GM19238 (cell line): ENCODE results near the gene PDE8A.
"Not testable (repeated sequence)": the region's sequence is repeated elsewhere in the genome, so short reads cannot be mapped to it uniquely, and the experiment has no call there.

ENCODE experiments used
- DNase-seq: peaks from one replicate; pipeline ENCODE4 v3.0.0; 2011; ENCODE audit warnings: low spot score; ENCODE audit not compliant: insufficient read length

The PDE8A gene

DNA sequence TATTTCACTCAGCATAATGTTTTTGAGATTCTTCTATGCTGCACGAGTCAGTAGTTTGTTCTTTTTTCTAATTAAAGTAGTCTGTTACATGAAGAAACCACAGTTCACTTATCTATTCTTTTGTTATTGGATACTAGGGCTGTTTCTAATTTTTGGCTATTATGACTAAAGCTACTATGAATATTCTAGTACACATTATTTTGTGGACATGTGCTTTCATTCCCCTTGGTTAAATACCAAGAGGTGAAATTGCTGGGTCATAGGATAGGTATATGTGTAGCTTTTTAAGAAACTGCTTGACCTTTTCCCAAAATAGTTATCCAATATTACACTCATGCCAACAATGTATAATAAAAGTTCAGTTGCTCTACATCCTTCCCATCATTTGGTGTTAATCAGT lies 8.9 kb downstream of the PDE8A start:
- DNase-seq, result no peak

DNA sequence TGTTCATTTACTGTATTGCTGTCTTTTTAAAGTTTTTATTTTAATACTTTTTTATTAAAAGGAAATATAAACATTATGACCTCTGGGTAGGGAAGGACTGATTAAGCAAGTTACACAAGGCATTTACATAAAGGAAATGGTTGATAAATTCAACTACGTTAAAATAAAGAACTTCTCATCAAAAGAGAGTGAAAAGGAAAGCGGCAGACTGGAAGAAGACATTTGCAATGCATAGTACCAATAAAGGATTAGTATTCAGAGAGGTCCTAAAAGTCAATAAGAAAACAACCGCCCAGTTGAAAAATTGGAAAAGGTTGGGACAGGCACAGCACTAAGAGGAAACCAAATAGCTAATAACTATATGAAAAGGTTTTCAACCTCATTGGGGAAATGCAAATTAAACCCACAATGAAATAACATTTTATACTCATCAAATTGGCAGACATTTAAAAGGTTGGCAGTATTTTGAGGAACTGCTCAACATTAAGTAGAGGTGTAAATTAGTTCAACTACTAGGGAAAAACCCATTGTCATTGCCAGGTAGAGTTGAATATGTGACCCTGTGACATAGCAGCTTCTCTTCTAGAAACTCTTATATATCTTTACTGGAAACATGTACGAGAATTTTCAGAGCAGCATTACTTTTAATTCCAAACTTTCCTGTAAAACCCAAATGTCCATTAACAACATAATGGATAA lies 9.5 kb downstream of the PDE8A start:
- DNase-seq, result no peak

DNA sequence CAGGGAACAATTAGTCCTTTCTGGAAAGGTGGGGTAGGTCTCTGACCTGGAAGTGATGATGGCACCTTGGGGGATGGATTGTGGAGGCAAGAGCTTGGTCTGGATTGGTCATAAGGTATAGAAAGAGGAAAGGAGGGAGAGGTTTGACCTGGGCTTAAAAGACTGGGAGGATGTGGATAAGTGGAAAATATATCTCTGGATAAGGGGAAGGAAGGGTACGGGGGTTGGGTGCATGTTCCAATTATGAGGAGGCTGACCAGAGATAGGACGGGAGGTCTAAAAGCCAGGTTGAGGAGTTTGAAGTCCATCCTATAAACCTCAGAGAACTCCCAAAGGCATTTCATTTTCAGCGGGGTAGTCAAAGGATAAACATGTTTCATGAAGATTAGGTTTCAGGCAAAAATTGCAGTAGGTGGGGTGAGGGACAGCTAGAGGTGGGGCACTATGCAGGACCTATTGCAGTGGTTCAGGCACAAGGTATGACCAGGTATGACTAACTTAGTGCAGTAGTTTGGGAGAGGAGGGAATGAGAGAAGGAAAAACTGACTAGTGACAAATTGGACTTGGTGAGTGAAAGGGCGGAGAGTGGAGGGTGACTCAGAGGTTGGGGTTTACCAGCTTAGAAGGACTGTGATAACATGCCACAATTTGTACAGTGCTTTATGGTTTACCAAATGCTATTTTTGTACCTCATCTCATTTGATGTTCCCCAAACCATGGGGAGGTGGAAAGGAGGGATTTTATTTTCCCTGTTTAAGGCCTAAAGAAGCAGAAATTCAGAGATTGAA lies 10.7 kb downstream of the PDE8A start:
- no peak for DNase-seq

DNA sequence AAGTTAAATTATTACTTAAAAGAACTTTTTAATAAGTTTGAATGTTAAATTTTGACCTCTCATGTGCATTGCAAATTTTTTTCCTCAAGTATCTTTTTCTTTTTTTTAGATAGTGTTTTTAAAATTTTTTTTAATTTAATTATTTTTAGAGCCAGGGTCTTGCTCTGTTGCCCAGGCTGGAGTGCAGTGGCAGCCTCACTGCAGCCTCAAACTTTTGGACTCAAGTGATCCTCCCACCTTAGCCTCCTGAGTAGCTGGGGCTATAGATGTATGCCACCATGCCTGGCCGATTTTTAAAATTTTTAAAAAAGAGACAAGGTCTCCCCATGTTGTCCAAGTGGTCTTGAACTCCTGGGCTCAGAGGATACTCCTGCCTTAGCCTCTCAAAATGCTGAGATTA lies 14.4 kb downstream of the PDE8A start:
- no peak for DNase-seq

DNA sequence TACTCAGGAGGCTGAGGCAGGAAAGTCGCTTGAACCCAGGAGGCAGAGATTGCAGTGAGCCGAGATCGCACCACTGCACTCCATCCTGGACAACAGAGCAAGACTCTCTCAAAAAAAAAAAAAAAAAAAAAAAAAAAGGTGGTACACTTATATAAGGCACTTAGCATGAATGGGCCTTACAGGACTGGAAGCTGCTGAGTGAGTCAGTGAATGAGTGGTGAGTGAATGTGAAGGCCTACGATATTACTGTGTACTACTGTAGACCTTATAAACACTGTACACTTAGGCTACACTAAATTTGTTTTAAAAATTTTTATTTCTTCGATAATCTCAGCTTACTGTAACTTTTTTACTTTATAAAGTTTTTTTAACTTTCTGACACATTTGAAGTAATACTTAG lies 15.1 kb downstream of the PDE8A start:
- DNase-seq, result not testable (repeated sequence)

GRCh38 chr15:84997214-84997613 lies 15.6 kb downstream of the PDE8A start:
- DNase-seq, result not testable (repeated sequence)

GRCh38 chr15:85000189-85000864 lies 18.7 kb downstream of the PDE8A start:
- no peak for DNase-seq

DNA sequence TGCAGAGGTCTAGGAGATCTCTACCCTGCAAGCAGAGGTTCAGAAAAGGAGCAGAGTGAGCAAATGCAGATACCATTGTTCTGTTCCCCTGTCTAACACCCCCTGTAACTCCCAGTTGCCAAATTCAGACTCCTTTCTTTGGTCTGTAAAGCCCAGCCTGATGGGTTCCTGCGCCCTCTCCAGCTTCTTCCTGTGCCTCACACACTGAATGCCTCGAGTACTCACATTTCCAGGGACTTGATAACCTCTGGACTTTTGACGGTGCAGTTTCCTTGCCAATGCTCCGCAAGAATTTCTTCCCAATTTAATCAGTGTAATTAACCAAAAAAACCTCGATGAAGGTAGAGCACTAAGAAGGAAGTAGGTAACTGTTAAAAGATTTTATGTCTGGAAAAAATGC lies 19.3 kb downstream of the PDE8A start:
- DNase-seq, result no peak

- DNase-seq, result no peak
Measured at GRCh38 chr15:85002517-85002916, 20.9 kb downstream of the PDE8A start.

DNA sequence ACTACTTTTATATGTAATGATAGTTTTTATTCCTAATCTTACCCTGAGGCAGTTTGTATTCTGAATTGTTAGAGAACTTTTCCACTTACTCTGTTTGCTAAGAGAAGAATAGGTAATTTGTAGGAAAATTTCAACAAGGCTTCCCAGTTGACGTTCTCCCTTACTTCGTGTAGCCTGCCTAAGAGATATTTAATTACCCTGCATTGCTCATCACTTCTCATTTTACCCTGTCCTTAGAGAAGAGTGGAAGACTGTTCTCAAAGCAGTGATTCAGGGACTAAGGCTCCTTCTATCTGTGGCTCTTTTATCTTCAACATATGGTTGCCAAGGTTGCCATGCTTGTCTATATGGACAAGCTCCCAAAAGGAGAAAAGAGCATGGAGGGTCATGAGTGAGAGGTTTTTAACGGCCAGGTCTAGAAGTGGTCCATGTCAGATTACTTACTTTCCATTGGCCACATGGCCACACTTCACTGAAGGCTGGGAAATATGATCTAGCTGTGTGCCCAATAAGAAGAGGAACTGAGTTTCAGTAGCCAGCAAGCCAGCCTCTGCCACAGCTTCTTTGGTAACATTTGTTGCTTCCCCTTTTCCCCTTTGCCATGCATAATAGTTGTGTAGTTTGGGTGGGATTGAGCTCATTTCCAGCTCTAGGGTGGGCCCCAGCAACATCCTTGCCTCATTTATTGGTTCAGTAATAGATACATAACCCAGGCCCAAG lies 22.1 kb downstream of the PDE8A start:
- DNase-seq, result no peak

GRCh38 chr15:85004550-85004949 lies 22.9 kb downstream of the PDE8A start:
- DNase-seq, result no peak

GRCh38 chr15:85005319-85005718 lies 23.7 kb downstream of the PDE8A start:
- DNase-seq, result no peak

DNA sequence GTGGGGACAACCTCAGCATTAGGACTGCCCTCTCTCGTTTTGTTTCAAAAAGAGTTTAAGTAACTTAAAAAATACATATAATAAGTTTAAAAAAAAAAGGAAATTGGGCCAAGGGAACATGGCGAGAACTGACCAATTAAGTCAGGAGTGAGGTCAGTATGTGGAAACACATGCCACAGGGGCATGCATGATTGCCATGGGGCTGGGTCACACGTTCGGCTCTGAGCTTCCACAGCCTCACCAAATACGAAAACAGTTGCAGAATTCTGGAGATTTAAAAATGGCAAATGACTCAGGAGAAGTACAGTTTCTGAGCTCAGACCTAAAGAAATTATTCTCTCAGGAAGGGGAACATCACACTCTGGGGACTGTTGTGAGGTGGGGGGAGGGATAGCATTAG lies 24.1 kb downstream of the PDE8A start:
- no peak for DNase-seq

DNA sequence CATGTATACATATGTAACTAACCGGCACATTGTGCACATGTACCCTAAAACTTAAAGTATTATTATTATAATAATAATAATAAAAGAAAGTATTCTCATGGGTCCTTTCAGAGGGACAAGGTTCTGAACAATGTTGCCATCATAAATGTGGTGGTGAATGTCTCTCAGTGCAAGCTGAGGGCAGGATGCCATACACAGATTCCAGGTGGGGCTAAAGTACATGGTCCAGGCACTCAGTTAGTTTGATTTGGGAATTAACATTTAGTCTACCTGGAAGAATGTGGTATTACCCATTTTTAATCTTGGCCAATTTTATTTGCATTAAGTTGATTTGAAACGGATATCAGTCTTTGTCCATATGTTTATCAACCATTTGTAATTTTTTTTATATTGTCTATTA lies 24.5 kb downstream of the PDE8A start:
- DNase-seq, result no peak

GRCh38 chr15:85006655-85007054 lies 25.0 kb downstream of the PDE8A start:
- DNase-seq, result no peak

- no peak for DNase-seq
Measured at GRCh38 chr15:85007137-85007536, 25.5 kb downstream of the PDE8A start.

GRCh38 chr15:85007741-85008397 lies 26.2 kb downstream of the PDE8A start:
- DNase-seq, result no peak

- DNase-seq, result no peak
Measured at GRCh38 chr15:85008474-85009260, 27.0 kb downstream of the PDE8A start.

GRCh38 chr15:85009435-85009834 lies 27.8 kb downstream of the PDE8A start:
- no peak for DNase-seq

DNA sequence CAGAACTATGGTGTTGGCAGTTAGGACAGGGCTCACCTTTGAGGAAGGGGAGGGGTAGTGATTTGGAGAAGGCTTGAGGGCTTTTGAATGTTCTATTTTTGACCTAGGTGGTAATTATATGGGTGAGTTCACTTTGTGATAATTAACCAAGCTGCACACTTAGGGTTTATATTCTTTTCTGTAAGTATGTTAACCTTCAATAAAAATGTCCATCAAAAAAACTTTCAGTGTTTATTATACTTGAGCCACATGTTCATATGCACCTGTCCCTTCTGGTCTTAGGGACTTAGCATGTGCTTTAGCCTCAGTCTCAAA lies 28.4 kb downstream of the PDE8A start:
- no peak for DNase-seq
